C4-2B (cell line): ENCODE results near the gene CX3CL1.

ENCODE experiments used
- CTCF ChIP-seq: fragments of 450-650 bp; conservative IDR thresholded peaks from 2 replicates; pipeline ENCODE4 v1.5.1; 2017; ENCODE audit warnings: mild to moderate bottlenecking
- ZFX ChIP-seq: fragments of 450-650 bp; IDR thresholded peaks from 2 replicates; pipeline ENCODE4 v1.6.1; 2017

DNA sequence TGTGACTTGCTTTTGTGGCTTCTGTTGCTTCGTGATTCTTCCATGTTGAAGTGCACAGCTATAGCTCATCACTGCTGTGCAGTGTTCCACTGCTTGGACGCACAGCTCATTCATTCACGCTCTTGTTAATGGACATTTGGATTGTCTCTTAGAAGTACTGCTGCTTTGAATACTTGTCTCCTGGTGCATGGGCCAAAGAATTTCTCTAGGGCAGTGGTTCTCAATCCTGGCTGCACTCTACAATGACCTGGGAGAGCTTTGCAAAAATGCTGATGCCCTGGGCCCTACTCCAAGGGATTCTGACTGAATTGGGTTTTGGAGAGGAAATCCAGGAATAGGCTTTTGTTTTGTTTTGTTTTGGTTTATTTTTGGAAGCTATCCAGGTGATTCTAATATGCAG is 52.3 kb downstream of the CX3CL1 start:
- TF ChIP-seq CTCF (no peak), ZFX (no peak)
